ENCODE results near the gene OSR1. TPM values are rescaled to one million over a fixed set of nuclear protein-coding genes. Genes with fewer than 3 reads are reported as not detected.
"Not testable (repeated sequence)": the region's sequence is repeated elsewhere in the genome, so short reads cannot be mapped to it uniquely, and the experiment has no call there.

Gene OSR1
- total RNA-seq: 1 to 10 TPM in 3 of 4 donors, under 1 TPM in 1; 0.19 to 4.4 (median 1.5) TPM

- Histone ChIP-seq H3K9me3 (no peaks in the 10 kb centered on the region), H3K27ac (peak within 1 kb of the TSS; percentile 58 to 80 (median 73)), H3K4me1 (peaks cover 8 to 55% (median 12%) of the 10 kb centered on the region in 3 donors), H3K36me3 (no peaks in the 10 kb centered on the region), H3K4me3 (peak within 1 kb of the TSS; percentile 45 to 76 (median 54)), H3K27me3 (peaks cover 0 to 86% (median 6%) of the 10 kb centered on the region in 4 donors)
- no peak for DNase-seq
- no peak for TF ChIP-seq CTCF (IDR thresholded peaks at IDR 0.05)
- TF ChIP-seq POLR2A (IDR thresholded peaks at IDR 0.05): peak in 2 of 4 donors; percentile 35 to 57
- 0% methylated on average over 21 of the region's 51 CpGs; no CpG with 5 or more reads in 1 of the 2 donors for WGBS, 2 donors
- intact Hi-C loops (cut with DNase I): loop anchor here (10.0 kb wide), 1 partner anchor 364 kb away; no protein-coding TSS in a partner anchor
Measured at GRCh38 chr2:19358242-19359020, at the start of gene OSR1. TSS of gene OSR1 (minus strand) at chr2:19358623. CDS start at chr2:19353805, 4,818 bp downstream.

GRCh38 chr2:19403785-19404184 is 45.4 kb upstream of the OSR1 start:
- Histone ChIP-seq H3K27ac (no peak overlapping the region), H3K36me3 (no peaks in the 10 kb centered on the region), H3K9me3 (no peaks in the 10 kb centered on the region), H3K4me1 (no peaks in the 10 kb centered on the region), H3K4me3 (no peak overlapping the region), H3K27me3 (no peaks in the 10 kb centered on the region)
- no peak for TF ChIP-seq POLR2A (IDR thresholded peaks at IDR 0.05)
- TF ChIP-seq CTCF (IDR thresholded peaks at IDR 0.05): no peak
- DNase-seq: no peak
- WGBS, 2 donors: 86 to 92% methylated on average over 4 of the region's 4 CpGs
- intact Hi-C loops (cut with DNase I): no loop called here

GRCh38 chr2:19392191-19392590 is 33.8 kb upstream of the OSR1 start:
- WGBS, 2 donors: 62 to 90% methylated on average over 4 of the region's 4 CpGs
- intact Hi-C loops (cut with DNase I): no loop called here

GRCh38 chr2:19389469-19389868 is 31.0 kb upstream of the OSR1 start:
- H3K27me3 ChIP-seq; H3K4me1 ChIP-seq; DNase-seq; H3K36me3 ChIP-seq; H3K27ac ChIP-seq; H3K9me3 ChIP-seq; H3K4me3 ChIP-seq; intact Hi-C loops (cut with DNase I): not testable (repeated sequence)
- WGBS, 2 donors: 92 to 94% methylated on average over 4 to 5 of the region's 7 CpGs

More at GRCh38 chr2:19392191-19392590, 33.8 kb upstream of the OSR1 start:
- Histone ChIP-seq H3K4me3 (no peak overlapping the region), H3K4me1 (no peaks in the 10 kb centered on the region), H3K27ac (no peak overlapping the region), H3K9me3 (no peaks in the 10 kb centered on the region), H3K36me3 (no peaks in the 10 kb centered on the region), H3K27me3 (peaks cover 0 to 5% (median 0%) of the 10 kb centered on the region in 4 donors)
- DNase-seq: no peak
- TF ChIP-seq POLR2A (IDR thresholded peaks at IDR 0.05) (no peak), CTCF (IDR thresholded peaks at IDR 0.05) (no peak)

GRCh38 chr2:19380532-19380931 is 22.1 kb upstream of the OSR1 start:
- TF ChIP-seq CTCF (IDR thresholded peaks at IDR 0.05): no peak
- TF ChIP-seq POLR2A (IDR thresholded peaks at IDR 0.05): no peak
- no peak for DNase-seq
- no peaks in the 10 kb centered on the region for H3K36me3 ChIP-seq
- no peak overlapping the region for H3K27ac ChIP-seq
- no peak overlapping the region for H3K4me3 ChIP-seq
- intact Hi-C loops (cut with DNase I): no loop called here
- H3K9me3 ChIP-seq: no peaks in the 10 kb centered on the region
- no peaks in the 10 kb centered on the region for H3K4me1 ChIP-seq
- H3K27me3 ChIP-seq: peaks cover 0 to under 1% (median 0%) of the 10 kb centered on the region in 4 donors

Measured in esophagus squamous epithelium (tissue), 5 donors.